Measurements from ENCODE around the gene RASGEF1C.

The RASGEF1C gene

GRCh38 chr5:180155365-180155926, 53.6 kb downstream of the RASGEF1C start:
- H3K27ac Mint-ChIP-seq, result no peak overlapping the region
- no peak for DNase-seq

GRCh38 chr5:180154821-180155364, 54.1 kb downstream of the RASGEF1C start:
- Mint-ChIP-seq H3K4me3 (no peak overlapping the region), H3K27ac (no peak overlapping the region), H3K27me3 (peaks cover 35 to 47% of the 10 kb centered on the region in 2 donors), H3K36me3 (ENCODE audit: insufficient read depth) (no peaks in the 10 kb centered on the region), H3K4me1 (ENCODE audit: low read depth in 2 of 2) (no peaks in the 10 kb centered on the region), H3K9me3 (peaks cover 4% of the 10 kb centered on the region in 2 donors)
- DNase-seq, result no peak
- ATAC-seq (replicated peaks), result no peak

More at GRCh38 chr5:180155365-180155926, 53.6 kb downstream of the RASGEF1C start:
- H3K4me1 Mint-ChIP-seq (ENCODE audit: low read depth in 2 of 2), result no peaks in the 10 kb centered on the region
- ATAC-seq (replicated peaks), result no peak
- no peak overlapping the region for H3K4me3 Mint-ChIP-seq
- H3K9me3 Mint-ChIP-seq, result no peaks in the 10 kb centered on the region
- H3K27me3 Mint-ChIP-seq, result peaks cover 33 to 47% of the 10 kb centered on the region in 2 donors
- H3K36me3 Mint-ChIP-seq (ENCODE audit: insufficient read depth), result no peaks in the 10 kb centered on the region

GRCh38 chr5:180153991-180154390, 55.0 kb downstream of the RASGEF1C start:
- no peak for ATAC-seq (replicated peaks)
- no peaks in the 10 kb centered on the region for H3K36me3 Mint-ChIP-seq (ENCODE audit: insufficient read depth)
- peaks cover 36 to 50% of the 10 kb centered on the region in 2 donors for H3K27me3 Mint-ChIP-seq
- no peak overlapping the region for H3K27ac Mint-ChIP-seq
- DNase-seq, result no peak
- no peak overlapping the region for H3K4me3 Mint-ChIP-seq
- H3K4me1 Mint-ChIP-seq (ENCODE audit: low read depth in 2 of 2), result no peaks in the 10 kb centered on the region
- H3K9me3 Mint-ChIP-seq, result peaks cover 8% of the 10 kb centered on the region in 2 donors

- no peaks in the 10 kb centered on the region for H3K36me3 Mint-ChIP-seq (ENCODE audit: insufficient read depth)
- H3K9me3 Mint-ChIP-seq, result peaks cover 8% of the 10 kb centered on the region in 2 donors
- no peak overlapping the region for H3K4me3 Mint-ChIP-seq
- no peak for DNase-seq
- H3K27me3 Mint-ChIP-seq, result peaks cover 33 to 46% of the 10 kb centered on the region in 2 donors
- no peak for ATAC-seq (replicated peaks)
- no peaks in the 10 kb centered on the region for H3K4me1 Mint-ChIP-seq (ENCODE audit: low read depth in 2 of 2)
- no peak overlapping the region for H3K27ac Mint-ChIP-seq
Observed at GRCh38 chr5:180153099-180153498, 55.9 kb downstream of the RASGEF1C start.

- no peak overlapping the region for H3K4me3 Mint-ChIP-seq
- H3K9me3 Mint-ChIP-seq, result peaks cover 4 to 15% of the 10 kb centered on the region in 2 donors
- peaks cover 0 to 1% of the 10 kb centered on the region in 2 donors for H3K4me1 Mint-ChIP-seq (ENCODE audit: low read depth in 2 of 2)
- H3K27me3 Mint-ChIP-seq, result peaks cover 34 to 70% of the 10 kb centered on the region in 2 donors
- H3K36me3 Mint-ChIP-seq (ENCODE audit: insufficient read depth), result no peaks in the 10 kb centered on the region
- ATAC-seq (replicated peaks) (no peak), DNase-seq (no peak)
- no peak overlapping the region for H3K27ac Mint-ChIP-seq
Observed at GRCh38 chr5:180143656-180144364, 65.2 kb downstream of the RASGEF1C start.

- H3K4me1 Mint-ChIP-seq (ENCODE audit: low read depth in 2 of 2), result peaks cover 0 to 3% of the 10 kb centered on the region in 2 donors
- H3K36me3 Mint-ChIP-seq (ENCODE audit: insufficient read depth), result no peaks in the 10 kb centered on the region
- DNase-seq (no peak), ATAC-seq (replicated peaks) (no peak)
- peaks cover 4 to 15% of the 10 kb centered on the region in 2 donors for H3K9me3 Mint-ChIP-seq
- H3K4me3 Mint-ChIP-seq, result no peak overlapping the region
- peaks cover 37 to 77% of the 10 kb centered on the region in 2 donors for H3K27me3 Mint-ChIP-seq
- H3K27ac Mint-ChIP-seq, result no peak overlapping the region
Observed at GRCh38 chr5:180142824-180143610, 66.0 kb downstream of the RASGEF1C start.

- DNase-seq (no peak), ATAC-seq (replicated peaks) (no peak)
- H3K4me3 Mint-ChIP-seq, result no peak overlapping the region
- no peak overlapping the region for H3K27ac Mint-ChIP-seq
- peaks cover 4 to 12% of the 10 kb centered on the region in 2 donors for H3K9me3 Mint-ChIP-seq
- no peaks in the 10 kb centered on the region for H3K36me3 Mint-ChIP-seq (ENCODE audit: insufficient read depth)
- peaks cover 37 to 76% of the 10 kb centered on the region in 2 donors for H3K27me3 Mint-ChIP-seq
- H3K4me1 Mint-ChIP-seq (ENCODE audit: low read depth in 2 of 2), result peaks cover 0 to 3% of the 10 kb centered on the region in 2 donors
Observed at GRCh38 chr5:180142021-180142765, 66.8 kb downstream of the RASGEF1C start.

- no peak for ATAC-seq (replicated peaks)
- Mint-ChIP-seq H3K4me3 (no peak overlapping the region), H3K27me3 (peaks cover 31 to 69% of the 10 kb centered on the region in 2 donors)
Observed at GRCh38 chr5:180141068-180141660, 67.8 kb downstream of the RASGEF1C start.

GRCh38 chr5:180140571-180140970, 68.4 kb downstream of the RASGEF1C start:
- Mint-ChIP-seq H3K4me3 (no peak overlapping the region), H3K9me3 (no peaks in the 10 kb centered on the region), H3K4me1 (ENCODE audit: low read depth in 2 of 2) (peaks cover 0 to 3% of the 10 kb centered on the region in 2 donors), H3K27me3 (peaks cover 29 to 67% of the 10 kb centered on the region in 2 donors), H3K27ac (no peak overlapping the region), H3K36me3 (ENCODE audit: insufficient read depth) (no peaks in the 10 kb centered on the region)
- ATAC-seq (replicated peaks), result no peak
- no peak for DNase-seq

More at GRCh38 chr5:180141068-180141660, 67.8 kb downstream of the RASGEF1C start:
- peaks cover 0 to 2% of the 10 kb centered on the region in 2 donors for H3K9me3 Mint-ChIP-seq
- H3K4me1 Mint-ChIP-seq (ENCODE audit: low read depth in 2 of 2), result peaks cover 0 to 3% of the 10 kb centered on the region in 2 donors
- no peak overlapping the region for H3K27ac Mint-ChIP-seq
- no peaks in the 10 kb centered on the region for H3K36me3 Mint-ChIP-seq (ENCODE audit: insufficient read depth)
- DNase-seq, result no peak

- ATAC-seq (replicated peaks) (no peak), DNase-seq (no peak)
- no peaks in the 10 kb centered on the region for H3K9me3 Mint-ChIP-seq
- no peaks in the 10 kb centered on the region for H3K36me3 Mint-ChIP-seq (ENCODE audit: insufficient read depth)
- H3K27ac Mint-ChIP-seq, result no peak overlapping the region
- no peak overlapping the region for H3K4me3 Mint-ChIP-seq
- peaks cover 3 to 4% of the 10 kb centered on the region in 2 donors for H3K4me1 Mint-ChIP-seq (ENCODE audit: low read depth in 2 of 2)
- peaks cover 29 to 71% of the 10 kb centered on the region in 2 donors for H3K27me3 Mint-ChIP-seq
Observed at GRCh38 chr5:180140079-180140554, 68.9 kb downstream of the RASGEF1C start.

- peaks cover 3 to 4% of the 10 kb centered on the region in 2 donors for H3K4me1 Mint-ChIP-seq (ENCODE audit: low read depth in 2 of 2)
- H3K36me3 Mint-ChIP-seq (ENCODE audit: insufficient read depth), result no peaks in the 10 kb centered on the region
- no peak overlapping the region for H3K27ac Mint-ChIP-seq
- H3K27me3 Mint-ChIP-seq, result peaks cover 29 to 68% of the 10 kb centered on the region in 2 donors
- H3K4me3 Mint-ChIP-seq, result no peak overlapping the region
- ATAC-seq (replicated peaks) (no peak), DNase-seq (no peak)
- no peaks in the 10 kb centered on the region for H3K9me3 Mint-ChIP-seq
Observed at GRCh38 chr5:180139731-180140055, 69.3 kb downstream of the RASGEF1C start.

- Mint-ChIP-seq H3K36me3 (ENCODE audit: insufficient read depth) (no peaks in the 10 kb centered on the region), H3K27me3 (peaks cover 29 to 64% of the 10 kb centered on the region in 2 donors), H3K9me3 (no peaks in the 10 kb centered on the region), H3K27ac (no peak overlapping the region), H3K4me3 (no peak overlapping the region), H3K4me1 (ENCODE audit: low read depth in 2 of 2) (peaks cover 3 to 4% of the 10 kb centered on the region in 2 donors)
- no peak for ATAC-seq (replicated peaks)
- DNase-seq, result no peak
Observed at GRCh38 chr5:180138976-180139730, 69.9 kb downstream of the RASGEF1C start.
